ENCODE measurements around the gene PHACTR1.

GRCh38 chr6:13026557-13026956 is 310.0 kb downstream of the PHACTR1 start:
- TF ChIP-seq CTCF (IDR thresholded peaks at IDR 0.05) (no peak), POLR2A (IDR thresholded peaks at IDR 0.05) (no peak)
